WI38 (cell line): ENCODE data around the gene ACVR1C.

Experiments
- H3K4me3 ChIP-seq: 2 replicates; pipeline ENCODE4 v1.5.1; 2011; ENCODE audit warnings: low read depth, mild to moderate bottlenecking, control low read depth, low read length
- CTCF ChIP-seq: IDR thresholded peaks from 2 replicates; pipeline ENCODE4 v1.5.1; 2012; ENCODE audit warnings: low read depth, mild to moderate bottlenecking, control low read depth, low read length

Gene ACVR1C

GRCh38 chr2:157606534-157606933, 22.1 kb downstream of the ACVR1C start:
- no peak for TF ChIP-seq CTCF
- H3K4me3 ChIP-seq = no peak overlapping the region

GRCh38 chr2:157603198-157603597, 25.5 kb downstream of the ACVR1C start:
- TF ChIP-seq CTCF = no peak

GRCh38 chr2:157601807-157602206, 26.9 kb downstream of the ACVR1C start:
- no peak for TF ChIP-seq CTCF
- H3K4me3 ChIP-seq = no peak overlapping the region

More at GRCh38 chr2:157603198-157603597, 25.5 kb downstream of the ACVR1C start:
- no peak overlapping the region for H3K4me3 ChIP-seq

- H3K4me3 ChIP-seq = no peak overlapping the region
- no peak for TF ChIP-seq CTCF
Observed at GRCh38 chr2:157596992-157597681, 31.5 kb downstream of the ACVR1C start.

- no peak overlapping the region for H3K4me3 ChIP-seq
- TF ChIP-seq CTCF = no peak
Observed at GRCh38 chr2:157593411-157593810, 35.3 kb downstream of the ACVR1C start.

GRCh38 chr2:157592948-157593347, 35.7 kb downstream of the ACVR1C start:
- no peak overlapping the region for H3K4me3 ChIP-seq
- TF ChIP-seq CTCF = no peak; the same call in 1 of the 2 replicates

- no peak for TF ChIP-seq CTCF
- no peak overlapping the region for H3K4me3 ChIP-seq
Observed at GRCh38 chr2:157592374-157592773, 36.3 kb downstream of the ACVR1C start.
